Stimulated activated CD4-positive, alpha-beta T cell treated with anti-CD3 and anti-CD28 coated beads, Interleukin-1b, Interleukin-23, amount 100 ng/mL, for 24 hours (primary cell): ENCODE data around the gene LY6G6C.

ENCODE experiments used
- DNase-seq, 4 experiments: peaks; one replicate each; pipeline ENCODE4 v3.0.0-alpha.2; 2020; ENCODE audit warnings: low read depth in 4 of 4, low spot score in 1 of 4

The LY6G6C gene

GRCh38 chr6:31721351-31722020, at the start of gene LY6G6C:
LY6G6C (minus strand) TSS chr6:31721746; CDS start chr6:31721679, 67 bp downstream.
- DNase-seq: no peak

- DNase-seq: no peak
These were observed 49.3 kb upstream of the LY6G6C start for GRCh38 chr6:31770860-31771259.

GRCh38 chr6:31769684-31770371, 48.3 kb upstream of the LY6G6C start:
- peak; percentile 45 to 75 (median 62) for DNase-seq

- no peak for DNase-seq
These were observed 47.1 kb upstream of the LY6G6C start for GRCh38 chr6:31768363-31769257.

- no peak for DNase-seq
These were observed 45.6 kb upstream of the LY6G6C start for GRCh38 chr6:31767096-31767645.

- no peak for DNase-seq
These were observed 44.6 kb upstream of the LY6G6C start for GRCh38 chr6:31765910-31766794.

GRCh38 chr6:31765559-31765909, 44.0 kb upstream of the LY6G6C start:
- DNase-seq: no peak

GRCh38 chr6:31764198-31764597, 42.7 kb upstream of the LY6G6C start:
- no peak for DNase-seq

- DNase-seq: no peak
These were observed 42.0 kb upstream of the LY6G6C start for GRCh38 chr6:31763619-31763940.

GRCh38 chr6:31762878-31763618, 41.5 kb upstream of the LY6G6C start:
- no peak for DNase-seq

GRCh38 chr6:31762356-31762755, 40.8 kb upstream of the LY6G6C start, which contains the start of gene SAPCD1:
SAPCD1 (plus strand) TSS chr6:31762656; CDS start chr6:31763055, 399 bp downstream.
- no peak for DNase-seq

- DNase-seq: no peak
These were observed 39.8 kb upstream of the LY6G6C start for GRCh38 chr6:31761343-31761742.

GRCh38 chr6:31760790-31761189, 39.2 kb upstream of the LY6G6C start:
- no peak for DNase-seq

GRCh38 chr6:31758281-31758680, 36.7 kb upstream of the LY6G6C start:
- DNase-seq: no peak

GRCh38 chr6:31752739-31753319, 31.3 kb upstream of the LY6G6C start:
- DNase-seq: no peak

- DNase-seq: no peak
These were observed 29.0 kb upstream of the LY6G6C start for GRCh38 chr6:31750411-31751022.

GRCh38 chr6:31749301-31750036, 27.9 kb upstream of the LY6G6C start:
- DNase-seq: no peak

- DNase-seq: no peak
These were observed 22.9 kb upstream of the LY6G6C start for GRCh38 chr6:31744422-31744821.
